ENCODE results near the gene FANCL. TPM values are rescaled to one million over a fixed set of nuclear protein-coding genes. Genes with fewer than 3 reads are reported as not detected.

Gene FANCL
- total and polyA plus RNA-seq, 4 donors = 6.2 to 60.0 (median 22.3) TPM

DNA sequence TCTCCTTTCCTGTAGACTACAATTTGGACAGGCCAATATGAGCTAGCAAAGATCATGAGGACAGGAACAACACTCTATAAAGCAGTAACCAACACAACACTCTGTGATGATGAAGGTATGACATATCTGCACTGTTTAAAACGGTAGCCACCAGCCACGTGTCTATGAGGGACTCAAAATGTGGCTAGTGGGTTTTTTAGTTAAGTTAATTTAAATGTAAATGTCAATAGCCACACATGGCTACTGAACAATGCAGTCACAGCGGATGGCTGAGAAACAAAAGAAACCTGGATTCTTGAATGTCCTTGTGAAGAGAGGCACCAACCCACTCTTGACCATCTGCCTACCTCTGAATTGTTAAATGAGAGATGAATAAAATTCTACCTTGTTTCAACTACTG, 33.9 kb downstream of the FANCL start:
- no peak overlapping the region for H3K4me3 ChIP-seq
- H3K9me3 ChIP-seq (ENCODE audit: control insufficient read depth in 4 of 4, insufficient read depth in 3 of 4, low read length in 3 of 4) = peaks cover 0 to 4% (median 1%) of the 10 kb centered on the region in 4 donors
- no peak for DNase-seq
- H3K4me1 ChIP-seq (ENCODE audit: control insufficient read depth in 5 of 5, insufficient read depth in 5 of 5, low read length in 5 of 5) = peaks cover 0 to 23% (median 5%) of the 10 kb centered on the region in 5 donors
- TF ChIP-seq, protein P1, sequence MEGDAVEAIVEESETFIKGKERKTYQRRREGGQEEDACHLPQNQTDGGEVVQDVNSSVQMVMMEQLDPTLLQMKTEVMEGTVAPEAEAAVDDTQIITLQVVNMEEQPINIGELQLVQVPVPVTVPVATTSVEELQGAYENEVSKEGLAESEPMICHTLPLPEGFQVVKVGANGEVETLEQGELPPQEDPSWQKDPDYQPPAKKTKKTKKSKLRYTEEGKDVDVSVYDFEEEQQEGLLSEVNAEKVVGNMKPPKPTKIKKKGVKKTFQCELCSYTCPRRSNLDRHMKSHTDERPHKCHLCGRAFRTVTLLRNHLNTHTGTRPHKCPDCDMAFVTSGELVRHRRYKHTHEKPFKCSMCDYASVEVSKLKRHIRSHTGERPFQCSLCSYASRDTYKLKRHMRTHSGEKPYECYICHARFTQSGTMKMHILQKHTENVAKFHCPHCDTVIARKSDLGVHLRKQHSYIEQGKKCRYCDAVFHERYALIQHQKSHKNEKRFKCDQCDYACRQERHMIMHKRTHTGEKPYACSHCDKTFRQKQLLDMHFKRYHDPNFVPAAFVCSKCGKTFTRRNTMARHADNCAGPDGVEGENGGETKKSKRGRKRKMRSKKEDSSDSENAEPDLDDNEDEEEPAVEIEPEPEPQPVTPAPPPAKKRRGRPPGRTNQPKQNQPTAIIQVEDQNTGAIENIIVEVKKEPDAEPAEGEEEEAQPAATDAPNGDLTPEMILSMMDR (IDR thresholded peaks at IDR 0.05; ENCODE audit: control extremely low read depth, extremely low read depth) = no peak
- 88 to 93% methylated on average over 3 of the region's 3 CpGs for WGBS, 2 donors
- H3K27me3 ChIP-seq (ENCODE audit: control insufficient read depth in 3 of 3, insufficient read depth in 3 of 3, low read length in 2 of 3) = no peaks in the 10 kb centered on the region
- no peak overlapping the region for H3K27ac ChIP-seq (ENCODE audit: low read depth in 1 of 2, low read length in 1 of 2)
- peaks cover 0 to 11% (median 5%) of the 10 kb centered on the region in 4 donors for H3K36me3 ChIP-seq (ENCODE audit: control insufficient read depth in 4 of 4, insufficient read depth in 4 of 4, low read length in 4 of 4)
- no peak overlapping the region for H3K9ac ChIP-seq (ENCODE audit: insufficient read depth in 1 of 2, low read length in 2 of 2)
- no peak for ATAC-seq (ENCODE audit: insufficient read depth, low FRiP score)

DNA sequence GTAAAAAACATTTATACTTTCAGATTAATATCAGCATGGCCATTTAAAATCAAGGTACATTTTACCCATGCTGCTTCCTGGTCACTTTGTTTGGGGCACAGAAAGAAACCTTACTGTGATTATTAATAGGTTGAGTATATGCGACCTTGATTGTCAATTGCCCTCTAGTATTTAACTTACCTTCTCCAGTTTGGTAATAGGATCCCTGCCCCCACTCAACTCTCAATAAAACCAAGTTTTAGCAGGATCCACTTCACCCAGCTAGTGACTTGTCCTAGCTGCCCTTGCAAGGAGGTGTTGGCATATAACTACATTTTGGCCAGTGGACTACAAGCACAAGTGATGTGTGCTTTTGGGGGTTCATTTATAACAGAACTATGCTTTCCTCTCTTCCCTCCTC, 34.3 kb downstream of the FANCL start:
- Histone ChIP-seq H3K27me3 (ENCODE audit: control insufficient read depth in 3 of 3, insufficient read depth in 3 of 3, low read length in 2 of 3) (no peaks in the 10 kb centered on the region), H3K9me3 (ENCODE audit: control insufficient read depth in 4 of 4, insufficient read depth in 3 of 4, low read length in 3 of 4) (peaks cover 0 to 4% (median 1%) of the 10 kb centered on the region in 4 donors), H3K4me1 (ENCODE audit: control insufficient read depth in 5 of 5, insufficient read depth in 5 of 5, low read length in 5 of 5) (peaks cover 0 to 23% (median 5%) of the 10 kb centered on the region in 5 donors), H3K36me3 (ENCODE audit: control insufficient read depth in 4 of 4, insufficient read depth in 4 of 4, low read length in 4 of 4) (peaks cover 0 to 11% (median 4%) of the 10 kb centered on the region in 4 donors), H3K4me3 (no peak overlapping the region), H3K9ac (ENCODE audit: insufficient read depth in 1 of 2, low read length in 2 of 2) (no peak overlapping the region), H3K27ac (ENCODE audit: low read depth in 1 of 2, low read length in 1 of 2) (no peak overlapping the region)
- ATAC-seq (ENCODE audit: insufficient read depth, low FRiP score) (no peak), DNase-seq (no peak)
- TF ChIP-seq, protein P1 (IDR thresholded peaks at IDR 0.05; ENCODE audit: control extremely low read depth, extremely low read depth) = no peak
- WGBS, 2 donors = 92% methylated on average over 1 of the region's 1 CpG

DNA sequence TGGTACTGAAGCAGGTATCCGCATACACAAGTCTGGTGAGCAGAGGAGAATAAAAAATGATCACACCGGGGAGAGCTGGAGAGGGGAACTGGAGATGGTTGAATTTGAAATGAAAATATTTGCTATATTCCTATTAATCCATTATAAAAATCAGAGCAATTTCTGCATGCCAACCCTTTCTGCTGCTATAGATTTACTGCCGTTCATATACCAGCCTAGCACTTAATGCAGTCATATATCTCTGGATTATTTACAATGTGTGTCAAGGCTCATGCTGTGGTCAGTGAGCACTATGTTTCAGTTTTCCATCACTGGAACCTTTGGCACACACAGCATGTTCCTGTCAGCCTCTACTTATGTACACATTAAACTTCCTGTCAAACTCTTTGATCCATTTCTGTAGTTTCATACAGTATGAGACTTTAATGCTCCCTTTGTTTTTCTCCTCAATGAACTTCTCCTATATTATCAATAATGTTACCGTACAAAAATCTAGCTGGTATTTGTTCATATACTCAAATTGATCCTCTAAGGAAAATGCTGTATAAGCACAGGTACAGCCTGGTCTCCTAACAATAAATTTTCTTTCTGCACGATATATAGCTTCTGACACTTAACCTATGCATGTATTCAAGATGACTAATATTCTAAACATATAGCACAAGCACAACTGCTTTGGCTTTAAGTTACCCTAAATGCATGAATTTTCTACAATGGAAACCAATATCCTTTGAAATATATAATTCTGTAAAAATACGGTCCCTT, 36.7 kb downstream of the FANCL start:
- DNase-seq = peak in 1 of 3 donors; percentile 59
- H3K9ac ChIP-seq (ENCODE audit: insufficient read depth in 1 of 2, low read length in 2 of 2) = no peak overlapping the region
- H3K4me3 ChIP-seq = no peak overlapping the region
- TF ChIP-seq, protein P1 (IDR thresholded peaks at IDR 0.05; ENCODE audit: control extremely low read depth, extremely low read depth) = no peak
- H3K9me3 ChIP-seq (ENCODE audit: control insufficient read depth in 4 of 4, insufficient read depth in 3 of 4, low read length in 3 of 4) = no peaks in the 10 kb centered on the region
- H3K4me1 ChIP-seq (ENCODE audit: control insufficient read depth in 5 of 5, insufficient read depth in 5 of 5, low read length in 5 of 5) = peaks cover 0 to 28% (median 5%) of the 10 kb centered on the region in 5 donors
- 75 to 81% methylated on average over 6 of the region's 6 CpGs for WGBS, 2 donors
- no peak for ATAC-seq (ENCODE audit: insufficient read depth, low FRiP score)
- no peak overlapping the region for H3K27ac ChIP-seq (ENCODE audit: low read depth in 1 of 2, low read length in 1 of 2)
- no peaks in the 10 kb centered on the region for H3K27me3 ChIP-seq (ENCODE audit: control insufficient read depth in 3 of 3, insufficient read depth in 3 of 3, low read length in 2 of 3)
- peaks cover 0 to 4% (median 0%) of the 10 kb centered on the region in 4 donors for H3K36me3 ChIP-seq (ENCODE audit: control insufficient read depth in 4 of 4, insufficient read depth in 4 of 4, low read length in 4 of 4)
